Activated B cell treated with CpG ODN at 0.5 μM for 24 hours (primary cell): ENCODE results near the gene PTRHD1. TPM values are rescaled to one million over a fixed set of nuclear protein-coding genes. Genes with fewer than 3 reads are reported as not detected.
"Not testable (repeated sequence)": the region's sequence is repeated elsewhere in the genome, so short reads cannot be mapped to it uniquely, and the experiment has no call there.

Experiments used
- ATAC-seq: fragments of 200-7000 bp; cut with Tn5 transposase; one replicate; pipeline ENCODE4 v1.10.0; 2021; ENCODE audit warnings: low read depth, mild to moderate bottlenecking, moderate library complexity
- CTCF ChIA-PET: fragments of 350-600 bp; sonication (Branson Sonifier 250); formaldehyde crosslinking; loops from one replicate; lab custom pipeline; 2021; ENCODE audit warnings: antibody characterized with exemption; lab: Charles Lee
- POLR2A ChIA-PET: fragments of 350-600 bp; sonication (Branson Sonifier 250); formaldehyde crosslinking; loops from one replicate; lab custom pipeline; 2021; ENCODE audit warnings: antibody characterized with exemption; lab: Charles Lee
- DNase-seq: peaks from one replicate; pipeline ENCODE4 v3.0.0; 2022
- H3K27ac Mint-ChIP-seq: one replicate; pipeline ENCODE4 v1.8.0; 2020; ENCODE audit warnings: mixed read lengths
- H3K27me3 Mint-ChIP-seq: one replicate; pipeline ENCODE4 v1.8.0; 2021; ENCODE audit warnings: mixed read lengths
- H3K36me3 Mint-ChIP-seq: one replicate; pipeline ENCODE4 v1.8.0; 2021; ENCODE audit warnings: low read depth, mixed read lengths
- H3K4me1 Mint-ChIP-seq: one replicate; pipeline ENCODE4 v1.8.0; 2021; ENCODE audit warnings: mixed read lengths
- H3K4me3 Mint-ChIP-seq: one replicate; pipeline ENCODE4 v1.8.0; 2020; ENCODE audit warnings: mild to moderate bottlenecking, mixed read lengths
- H3K9me3 Mint-ChIP-seq: one replicate; pipeline ENCODE4 v1.8.0; 2020; ENCODE audit warnings: mixed read lengths
- CTCF ChIP-seq: fragments of 200-600 bp; IDR thresholded peaks from one replicate; pipeline ENCODE4 v1.8.0; 2022; ENCODE audit warnings: antibody characterized with exemption, mild to moderate bottlenecking
- intact Hi-C: fragments of 100-400 bp; cut with micrococcal nuclease; formaldehyde crosslinking; loops from one replicate; pipeline ENCODE4 v1.15.1; 2024
- total RNA-seq: library from RNA; stranded (reverse); gene quantifications from 2 replicates; pipeline ENCODE4 v1.2.3, GENCODE V29; 2022

PTRHD1 gene
- total RNA-seq, 1 donor from 2014 or later: 41.1 TPM

- ChIA-PET CTCF (no interaction called here), POLR2A (no interaction called here)
- H3K36me3 Mint-ChIP-seq: peaks cover 82% of the 10 kb centered on the region
Measured at GRCh38 chr2:24839729-24840128, 46.5 kb upstream of the PTRHD1 start.

GRCh38 chr2:24838541-24838940 is 45.4 kb upstream of the PTRHD1 start:
- Mint-ChIP-seq H3K4me3 (no peak overlapping the region), H3K27me3 (no peaks in the 10 kb centered on the region), H3K36me3 (peaks cover 87% of the 10 kb centered on the region), H3K4me1 (no peaks in the 10 kb centered on the region), H3K27ac (no peak overlapping the region), H3K9me3 (no peaks in the 10 kb centered on the region)
- TF ChIP-seq CTCF: no peak
- no peak for DNase-seq
- ChIA-PET CTCF (no interaction called here), POLR2A (no interaction called here)
- intact Hi-C loops: no loop called here
- ATAC-seq: no peak

More at GRCh38 chr2:24839729-24840128, 46.5 kb upstream of the PTRHD1 start:
- intact Hi-C loops: no loop called here
- Mint-ChIP-seq H3K9me3 (no peaks in the 10 kb centered on the region), H3K4me1 (no peaks in the 10 kb centered on the region), H3K4me3 (no peak overlapping the region), H3K27ac (no peak overlapping the region), H3K27me3 (no peaks in the 10 kb centered on the region)
- DNase-seq: no peak
- no peak for ATAC-seq
- no peak for TF ChIP-seq CTCF

- CTCF ChIA-PET: no interaction called here
- ATAC-seq (no peak), DNase-seq (no peak)
- no peak overlapping the region for H3K27ac Mint-ChIP-seq
- POLR2A ChIA-PET: no interaction called here
- H3K27me3 Mint-ChIP-seq: no peaks in the 10 kb centered on the region
- H3K36me3 Mint-ChIP-seq: peaks cover 87% of the 10 kb centered on the region
- intact Hi-C loops: no loop called here
- no peak overlapping the region for H3K4me3 Mint-ChIP-seq
- no peaks in the 10 kb centered on the region for H3K4me1 Mint-ChIP-seq
- H3K9me3 Mint-ChIP-seq: no peaks in the 10 kb centered on the region
- TF ChIP-seq CTCF: no peak
Measured at GRCh38 chr2:24837996-24838513, 44.9 kb upstream of the PTRHD1 start.

GRCh38 chr2:24836706-24837105 is 43.5 kb upstream of the PTRHD1 start:
- POLR2A ChIA-PET: no interaction called here
- DNase-seq (no peak), ATAC-seq (no peak)
- peaks cover 83% of the 10 kb centered on the region for H3K36me3 Mint-ChIP-seq
- H3K27me3 Mint-ChIP-seq: no peaks in the 10 kb centered on the region
- H3K27ac Mint-ChIP-seq: no peak overlapping the region
- TF ChIP-seq CTCF: no peak
- intact Hi-C loops: no loop called here
- CTCF ChIA-PET: no interaction called here
- no peaks in the 10 kb centered on the region for H3K9me3 Mint-ChIP-seq
- H3K4me3 Mint-ChIP-seq: no peak overlapping the region
- no peaks in the 10 kb centered on the region for H3K4me1 Mint-ChIP-seq

GRCh38 chr2:24836206-24836605 is 43.0 kb upstream of the PTRHD1 start:
- Mint-ChIP-seq H3K27me3 (no peaks in the 10 kb centered on the region), H3K27ac (no peak overlapping the region), H3K4me3 (no peak overlapping the region), H3K9me3 (no peaks in the 10 kb centered on the region), H3K36me3 (peaks cover 85% of the 10 kb centered on the region), H3K4me1 (no peaks in the 10 kb centered on the region)
- intact Hi-C loops: no loop called here
- DNase-seq: no peak
- no peak for ATAC-seq
- TF ChIP-seq CTCF: no peak
- ChIA-PET CTCF (no interaction called here), POLR2A (no interaction called here)

GRCh38 chr2:24835411-24835810 is 42.2 kb upstream of the PTRHD1 start:
- CTCF ChIA-PET, H3K27ac Mint-ChIP-seq, POLR2A ChIA-PET, intact Hi-C loops, DNase-seq, H3K9me3 Mint-ChIP-seq, ATAC-seq, H3K27me3 Mint-ChIP-seq, H3K4me3 Mint-ChIP-seq, H3K4me1 Mint-ChIP-seq: not testable (repeated sequence)
- peaks cover 84% of the 10 kb centered on the region for H3K36me3 Mint-ChIP-seq
